Medulla oblongata (tissue), 1 donor: ENCODE results near the gene PRM3.
A peak's percentile ranks its signal among the peaks of the same experiment; 100 is the strongest.

ENCODE experiments used
- DNase-seq: peaks from one replicate; pipeline ENCODE4 v3.0.0-alpha.2; 2015; ENCODE audit errors: extremely low spot score

The PRM3 gene

GRCh38 chr16:11280616-11281522, 7.4 kb upstream of the PRM3 start, which contains the start of gene PRM1:
TSS of gene PRM1 (minus strand) at chr16:11281330. CDS start at chr16:11281238, 92 bp downstream.
- DNase-seq = no peak

GRCh38 chr16:11278681-11279628, 5.5 kb upstream of the PRM3 start:
- no peak for DNase-seq

- DNase-seq = no peak
Measured at GRCh38 chr16:11277607-11278337, 4.3 kb upstream of the PRM3 start.

GRCh38 chr16:11276896-11277593, 3.6 kb upstream of the PRM3 start:
- DNase-seq = no peak

GRCh38 chr16:11276143-11276895, 2.9 kb upstream of the PRM3 start, which contains the start of gene PRM2:
TSS of gene PRM2 (minus strand) at chr16:11276480. CDS start at chr16:11276370, 110 bp downstream.
- no peak for DNase-seq

GRCh38 chr16:11274964-11275363, 1.5 kb upstream of the PRM3 start:
- DNase-seq = no peak

- peak; percentile 25 for DNase-seq
Measured at GRCh38 chr16:11273721-11274324, 394 bp upstream of the PRM3 start.

DNA sequence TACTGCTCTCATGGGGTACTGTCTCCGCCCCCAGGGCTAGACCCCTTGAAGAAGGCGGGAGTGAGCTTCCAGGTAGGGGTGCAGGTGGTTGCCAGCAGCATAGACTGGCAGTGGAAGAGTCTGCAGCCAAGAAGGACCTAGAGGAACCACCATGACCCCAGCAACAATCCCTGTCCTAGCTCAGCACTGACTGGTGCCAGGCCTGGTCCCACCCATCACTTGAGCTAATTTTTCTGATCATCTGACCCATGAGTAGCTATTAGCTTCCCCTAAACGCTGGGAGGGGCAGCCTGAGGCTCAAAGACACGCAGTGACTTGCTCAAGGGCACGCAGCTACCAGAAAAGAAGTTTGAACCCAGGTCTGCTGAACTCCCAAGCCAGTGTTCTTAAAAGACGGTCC, 945 bp downstream of the PRM3 start:
- no peak for DNase-seq

DNA sequence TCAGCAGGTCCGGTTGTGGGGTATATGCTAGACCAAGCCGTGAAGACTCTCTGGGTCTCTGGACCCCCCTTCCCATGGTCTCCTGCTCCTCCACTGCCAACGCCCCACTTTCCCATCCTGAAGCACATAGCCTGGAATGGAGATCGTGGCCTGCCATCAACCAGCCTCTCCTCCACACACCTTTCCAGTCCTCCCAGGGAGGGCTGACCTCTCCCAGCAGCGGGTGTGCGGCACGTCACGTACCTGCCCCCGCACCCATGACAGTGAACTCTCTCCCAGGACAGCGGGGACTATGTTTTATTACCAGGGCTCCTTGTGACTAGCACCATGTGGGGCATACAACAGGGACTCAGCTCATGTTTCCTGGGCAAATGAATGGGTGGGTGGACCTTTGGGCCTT, 1.8 kb downstream of the PRM3 start:
- DNase-seq = no peak

DNA sequence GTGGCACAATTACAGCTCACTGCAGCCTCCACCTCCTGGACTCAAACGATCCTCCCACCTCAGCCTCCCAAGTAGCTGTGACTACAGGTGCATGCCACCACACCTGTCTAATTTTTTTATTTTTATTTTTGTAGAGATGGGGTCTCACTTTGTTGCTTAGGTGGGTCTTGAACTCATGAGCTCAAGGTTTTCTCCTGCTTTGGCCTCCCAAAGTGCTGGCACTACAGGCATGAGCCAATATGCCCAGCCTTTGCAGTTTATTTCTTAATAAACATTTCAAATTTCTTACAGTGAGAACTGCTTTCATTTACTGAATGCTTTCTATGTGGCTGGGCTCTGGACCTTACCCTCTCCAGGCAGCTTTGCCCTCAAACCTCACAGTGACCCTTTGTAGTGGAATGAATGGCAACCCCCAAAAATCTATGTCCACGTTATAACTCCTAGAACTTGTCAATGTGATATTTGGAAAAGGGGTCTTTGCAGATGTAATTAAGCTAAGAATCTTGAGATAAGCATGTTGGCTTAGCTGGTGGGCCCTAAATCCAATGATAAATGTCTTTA, 2.7 kb downstream of the PRM3 start:
- no peak for DNase-seq

DNA sequence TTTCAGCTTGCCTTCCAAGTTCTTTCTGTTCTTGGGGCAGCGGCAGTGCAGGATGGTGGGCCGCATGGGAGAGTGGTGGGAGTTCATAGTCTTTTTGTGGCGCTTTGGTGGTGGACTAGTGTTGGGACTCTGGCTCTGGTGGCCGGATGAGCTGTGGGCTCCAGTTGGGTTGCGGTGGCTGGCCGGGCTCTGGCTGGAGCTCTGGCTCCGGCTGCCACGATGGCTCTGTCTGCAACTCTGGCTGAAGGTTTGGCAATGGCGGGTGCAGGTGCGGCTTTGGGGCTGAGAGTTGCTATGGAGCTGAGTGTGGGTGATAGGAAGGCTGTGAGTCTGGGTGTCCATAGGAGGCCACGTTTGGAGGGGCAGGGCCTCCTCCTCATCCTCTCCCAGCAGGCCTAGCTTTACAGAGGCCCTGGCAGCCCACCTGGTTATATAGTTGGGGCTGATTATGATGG, 4.5 kb downstream of the PRM3 start, which contains the start of gene TNP2:
Gene TNP2, minus strand, starts transcription at position 405 of the 455 bp plus-strand sequence. Its CDS starts 63 bp downstream, at position 342.
- no peak for DNase-seq

DNA sequence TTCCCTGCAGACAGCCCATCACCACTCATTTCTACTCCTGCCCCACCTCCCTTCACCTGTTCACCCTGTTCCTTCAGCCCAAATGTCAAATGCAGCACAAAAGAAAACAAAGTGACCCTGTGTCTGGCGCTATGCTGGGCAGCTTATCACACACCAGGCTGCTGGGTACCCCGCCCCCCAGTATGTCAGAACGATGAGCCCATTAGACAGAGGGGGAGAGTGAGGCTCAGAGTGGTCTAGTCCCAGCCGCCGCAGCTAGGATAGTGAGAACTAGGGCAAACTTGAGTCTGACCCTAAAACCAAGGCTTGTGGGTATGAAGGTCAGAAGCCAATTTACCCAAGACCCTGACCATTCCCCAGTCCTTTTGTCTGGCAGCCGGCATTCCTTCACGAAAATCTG, 8.3 kb downstream of the PRM3 start:
- DNase-seq = no peak

DNA sequence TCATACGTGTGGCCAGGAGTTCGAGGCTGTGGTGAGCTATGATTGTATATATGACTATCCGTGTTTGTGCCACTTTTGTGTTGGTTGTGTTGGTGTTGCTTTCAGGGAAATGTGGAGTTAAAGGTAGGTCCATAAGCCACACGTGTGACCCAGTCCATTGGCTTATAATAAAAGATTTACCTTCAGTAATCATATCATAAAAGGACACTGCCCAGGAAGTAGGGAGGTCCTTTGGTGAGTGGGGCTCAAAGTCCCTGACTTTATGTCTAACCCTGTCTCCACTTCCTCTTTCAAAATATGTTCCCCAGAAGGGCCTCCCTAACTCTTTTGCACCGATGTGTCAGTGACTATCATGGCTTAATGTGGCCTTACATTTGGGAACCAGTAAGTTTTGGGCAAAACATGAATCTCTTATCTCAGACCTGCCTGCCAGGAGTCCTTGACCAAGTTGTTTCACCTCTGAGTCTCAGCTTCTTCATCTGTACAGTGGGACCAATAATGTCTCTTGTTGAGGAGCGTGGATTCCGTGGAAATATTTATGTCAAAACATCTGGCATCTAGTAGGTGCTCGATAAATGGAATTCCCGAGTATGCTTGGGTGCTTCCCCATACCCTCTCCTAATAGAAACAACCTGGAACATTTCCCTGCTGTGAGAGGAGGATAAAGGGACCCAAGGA, 9.1 kb downstream of the PRM3 start:
- no peak for DNase-seq

- DNase-seq = no peak
Measured at GRCh38 chr16:11263737-11264136, 9.7 kb downstream of the PRM3 start.

GRCh38 chr16:11262915-11263314, 10.5 kb downstream of the PRM3 start:
- DNase-seq = no peak

GRCh38 chr16:11260596-11260966, 12.8 kb downstream of the PRM3 start:
- no peak for DNase-seq

GRCh38 chr16:11259655-11260595, 13.5 kb downstream of the PRM3 start:
- DNase-seq = no peak
